Nasal cavity respiratory epithelium epithelial cell of viscerocranial mucosa (primary cell): Measurements from ENCODE around the gene C15orf39. TPM values are rescaled to one million over a fixed set of nuclear protein-coding genes. Genes with fewer than 3 reads are reported as not detected.

Experiments
- total RNA-seq: library from RNA; depleted of rRNA; stranded (reverse); fragments of >200 nt; gene quantifications from 2 replicates; pipeline ENCODE4 v1.2.3, GENCODE V29; 2014

The C15orf39 gene
- 2.7 and 15.6 TPM in 2 replicates for total RNA-seq

GRCh38 chr15:75201616-75202250 lies at the start of gene C15orf39:
TSS of gene C15orf39 (plus strand) at chr15:75201882. CDS start at chr15:75206049, 4,167 bp downstream.

GRCh38 chr15:75258034-75258433 lies 56.4 kb downstream of the C15orf39 start, which contains the start of gene GOLGA6C:
TSS of gene GOLGA6C (plus strand) at chr15:75258334. CDS start at chr15:75258599, 265 bp downstream.

Other genes starting within 250 kb of the C15orf39 start
- gene RPP25, start 245.1 kb upstream of the C15orf39 start, total RNA-seq = 5.6 and 5.8 TPM in 2 replicates
- under 0.01 and 0.64 TPM in 2 replicates for gene SCAMP5, start 206.3 kb upstream of the C15orf39 start, total RNA-seq
- 6.8 and 10.9 TPM in 2 replicates for gene PPCDC, start 178.3 kb upstream of the C15orf39 start, total RNA-seq
- gene GOLGA6C, start 56.5 kb downstream of the C15orf39 start, total RNA-seq = not detected in 2 replicates
- gene GOLGA6D, start 81.0 kb downstream of the C15orf39 start, total RNA-seq = under 0.01 TPM in 1 of 2 replicates, not detected in the other
- 22.2 and 31.2 TPM in 2 replicates for gene COMMD4, start 134.2 kb downstream of the C15orf39 start, total RNA-seq
- 3.1 and 10.7 TPM in 2 replicates for gene NEIL1, start 145.2 kb downstream of the C15orf39 start, total RNA-seq
- 75.9 and 76.0 TPM in 2 replicates for gene MAN2C1, start 166.7 kb downstream of the C15orf39 start, total RNA-seq
- 20.5 and 48.7 TPM in 2 replicates for gene SIN3A, start 249.8 kb downstream of the C15orf39 start, total RNA-seq